Hindlimb muscle (tissue), 1 donor: ENCODE data around the gene CASZ1. TPM values are rescaled to one million over a fixed set of nuclear protein-coding genes. Genes with fewer than 3 reads are reported as not detected.

Experiments used
- DNase-seq: peaks from one replicate; pipeline ENCODE4 v3.0.0-alpha.2; 2013
- polyA plus RNA-seq: library from polyadenylated mRNA; unstranded; fragments of 120-200 nt; gene quantifications from one replicate; pipeline ENCODE4 v1.2.1, GENCODE V29; 2013; ENCODE audit not compliant: insufficient read length

Gene CASZ1
- polyA plus RNA-seq, 1 donor: 82.9 TPM

GRCh38 chr1:10597492-10598388 is 198.7 kb downstream of the CASZ1 start:
- no peak for DNase-seq

DNA sequence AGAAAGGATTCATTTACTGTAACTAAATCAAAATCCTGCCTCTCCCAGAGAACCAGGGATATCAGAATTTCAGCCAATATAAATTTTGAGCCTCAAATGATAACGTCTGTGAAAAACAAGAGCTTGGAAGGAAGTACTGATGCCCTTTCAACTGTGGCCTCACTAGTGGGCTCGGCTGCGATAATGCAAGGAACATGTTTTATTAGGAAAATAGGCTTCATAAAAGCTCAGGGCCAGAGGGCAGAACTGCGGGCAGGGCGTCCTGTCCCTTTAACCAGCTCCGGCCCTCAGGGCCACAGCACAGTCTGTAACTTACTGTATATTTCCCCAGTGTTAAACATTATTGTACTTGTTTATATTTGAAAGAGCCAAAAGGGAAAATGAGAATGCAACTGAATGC is 199.7 kb downstream of the CASZ1 start:
- DNase-seq: no peak

GRCh38 chr1:10594595-10595223 is 201.7 kb downstream of the CASZ1 start:
- no peak for DNase-seq

- no peak for DNase-seq
Observed at GRCh38 chr1:10593750-10594149, 202.7 kb downstream of the CASZ1 start.

DNA sequence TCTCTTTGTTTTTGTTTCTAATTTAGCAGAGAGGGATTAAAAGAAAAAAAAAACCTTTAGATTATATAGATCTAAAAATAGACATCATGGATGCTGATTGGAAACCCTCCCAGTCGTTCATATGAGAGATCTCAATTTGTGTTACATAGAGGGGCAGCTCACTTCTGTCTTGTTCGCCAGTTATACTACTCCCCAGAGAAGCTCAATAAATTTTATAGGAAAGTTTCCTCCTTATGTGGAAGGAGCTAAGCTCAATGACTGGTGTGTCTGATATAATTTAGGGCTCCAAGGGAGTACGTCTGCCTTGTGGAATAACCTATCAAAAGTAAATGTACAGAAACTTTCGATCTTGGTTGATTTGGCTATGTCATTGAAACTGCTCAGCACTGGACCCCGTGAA is 204.1 kb downstream of the CASZ1 start:
- DNase-seq: no peak

DNA sequence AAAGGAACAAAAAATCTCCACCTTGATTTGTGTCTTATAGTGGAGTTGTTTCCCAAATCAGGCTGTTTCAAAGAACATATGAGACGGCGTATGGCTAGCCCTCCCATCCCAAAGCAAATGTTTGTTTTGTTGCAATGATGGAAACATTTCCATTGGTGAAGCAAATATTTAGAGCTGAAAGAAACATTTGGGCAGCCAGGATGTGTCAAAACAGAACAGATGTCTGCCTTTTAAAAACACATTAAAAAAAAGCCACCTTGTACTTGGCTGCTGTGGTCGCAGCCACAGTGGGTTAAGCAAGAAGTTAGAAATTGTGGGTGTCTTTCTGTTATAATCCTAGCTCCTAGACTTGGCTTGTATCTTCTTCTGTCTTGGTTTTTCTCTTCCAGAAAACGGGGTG is 205.4 kb downstream of the CASZ1 start:
- no peak for DNase-seq

DNA sequence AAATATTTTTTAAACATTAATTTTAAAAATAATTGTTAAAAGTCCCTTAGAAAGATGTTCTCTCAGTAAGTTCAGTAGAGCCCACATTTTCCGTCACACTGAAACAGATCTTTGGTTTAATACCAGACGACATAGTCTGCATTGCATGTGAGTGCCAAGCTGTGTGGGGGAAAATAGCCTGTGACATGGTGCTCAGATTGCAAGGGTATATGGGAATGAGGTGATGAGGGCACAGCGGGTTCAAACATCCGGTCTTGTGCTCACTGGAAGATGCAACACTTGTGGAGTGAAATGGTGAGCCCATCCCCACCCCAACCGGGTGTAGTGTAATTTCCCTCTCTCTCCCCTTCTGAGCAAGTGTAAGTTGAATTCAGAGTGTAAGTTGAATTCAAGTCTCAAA is 207.4 kb downstream of the CASZ1 start:
- no peak for DNase-seq

GRCh38 chr1:10588640-10589039 is 207.8 kb downstream of the CASZ1 start:
- no peak for DNase-seq

Other genes with a start within 250 kb of the CASZ1 start
- 172 TPM for gene TARDBP, start 216.0 kb upstream of the CASZ1 start, polyA plus RNA-seq